ENCODE results near the gene COA6.

DNA sequence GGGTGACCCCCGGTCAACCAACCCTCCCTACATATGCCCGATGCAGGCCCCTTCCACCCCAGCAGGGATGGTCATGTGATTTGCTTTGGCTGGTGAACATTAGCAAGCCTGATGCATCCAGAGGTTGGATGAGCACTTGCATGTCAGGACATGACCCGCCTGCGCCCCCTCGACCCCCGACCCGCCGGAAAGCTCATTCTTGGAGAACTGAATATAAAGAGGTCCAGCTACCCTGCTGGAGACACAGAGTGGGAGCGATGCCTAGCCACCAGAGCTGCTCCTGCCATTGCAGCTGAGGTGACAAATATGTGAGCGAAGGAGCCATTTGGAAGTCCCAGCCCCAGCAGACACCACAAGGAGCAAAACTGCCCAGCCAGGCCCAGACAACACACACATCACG is 39.6 kb downstream of the COA6 start:
- no peak for TF ChIP-seq POLR2AphosphoS5 (IDR thresholded peaks at IDR 0.05; ENCODE audit: borderline replicate concordance, low read depth, low read length)
- no peak for TF ChIP-seq EZH2 (IDR thresholded peaks at IDR 0.05)
